Left lung (tissue), 10 donors: ENCODE measurements around the gene AHSG. TPM values are rescaled to one million over a fixed set of nuclear protein-coding genes. Genes with fewer than 3 reads are reported as not detected.

Experiments used
- ATAC-seq: fragments of 200-7000 bp; cut with Tn5 transposase; one replicate; pipeline ENCODE4 v1.9.1; 2020; ENCODE audit warnings: moderate library complexity
- DNase-seq, 4 donors: peaks; one replicate each; pipeline ENCODE4 v3.0.0-alpha.2; 2013 to 2020
- H3K27ac ChIP-seq, 2 donors: fragments of 200-600 bp; sonication (generic) in 1 of 2; one replicate each; pipeline versions ENCODE4 v1.5.0 to v1.8.0; 2020 to 2021
- H3K27me3 ChIP-seq, 2 donors: fragments of 200-600 bp; sonication (generic) in 1 of 2; one replicate each; pipeline versions ENCODE4 v1.5.0 to v1.8.0; 2020 to 2021
- H3K36me3 ChIP-seq, 2 donors: fragments of 200-600 bp; sonication (generic) in 1 of 2; one replicate each; pipeline versions ENCODE4 v1.5.0 to v1.8.0; 2020 to 2021
- H3K4me1 ChIP-seq, 2 donors: fragments of 200-600 bp; one replicate each; pipeline ENCODE4 v1.8.0; 2021
- H3K4me3 ChIP-seq, 2 donors: fragments of 200-600 bp; sonication (generic) in 1 of 2; one replicate each; pipeline versions ENCODE4 v1.5.0 to v1.8.0; 2020 to 2021; ENCODE audit warnings: mild to moderate bottlenecking in 1 of 2
- H3K9me3 ChIP-seq, 2 donors: fragments of 200-600 bp; sonication (generic) in 1 of 2; one replicate each; pipeline versions ENCODE4 v1.5.0 to v1.8.0; 2020 to 2021
- CTCF ChIP-seq, 2 donors: fragments of 200-600 bp; sonication (generic) in 1 of 2; IDR thresholded peaks; one replicate each; pipeline versions ENCODE4 v1.5.0 to v1.8.0; 2021; ENCODE audit warnings: antibody characterized with exemption in 2 of 2
- intact Hi-C, 2 donors: fragments of 100-400 bp; cut with DNase I; formaldehyde crosslinking; loops; one replicate each; pipeline versions ENCODE4 v1.11.2 to v1.14.2; 2022
- polyA plus RNA-seq, 6 donors: library from polyadenylated mRNA; unstranded; fragments of 120-200 nt; gene quantifications; one replicate each; pipeline ENCODE4 v1.2.1, GENCODE V29; 2013; ENCODE audit not compliant: insufficient read length in 6 of 6
- total RNA-seq, 2 donors: library from RNA; stranded (reverse); fragmentation: NEBNext Ultra II Directional; extraction: Animal tissue kit (Norgen Biotek cat#: 25700); gene quantifications; one replicate each; pipeline ENCODE4 v1.2.1, GENCODE V29; 2021
- donor health status: DM: no; HTN: yes; CAD: no.
- donor health status: DM: no; HTN: no; CAD: no.

Gene AHSG
- total and polyA plus RNA-seq, 8 donors, result 0.09 to 5.7 (median 3.2) TPM; not detected in 5

DNA sequence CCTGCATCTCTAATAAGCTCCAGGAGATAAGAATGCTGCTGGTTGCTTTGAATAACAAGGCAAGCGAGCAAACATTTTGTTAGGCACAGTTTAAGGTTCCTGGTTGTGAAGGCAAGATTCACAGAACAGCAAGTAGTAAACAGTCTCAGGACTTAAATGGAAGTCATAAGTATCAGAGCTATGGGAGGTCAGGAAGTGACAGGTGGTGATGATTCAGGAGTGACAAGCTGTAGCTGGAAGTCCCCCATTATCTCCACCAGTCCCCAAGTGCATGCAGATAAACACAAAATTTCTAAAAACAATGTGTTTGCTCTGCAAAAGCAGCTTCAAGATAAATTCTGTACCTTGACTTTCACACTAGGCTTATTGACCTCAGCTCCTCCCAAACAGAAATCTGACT, 30.6 kb downstream of the AHSG start:
- Histone ChIP-seq H3K4me1 (no peaks in the 10 kb centered on the region), H3K27me3 (peaks cover 0 to 21% of the 10 kb centered on the region in 2 donors), H3K4me3 (no peak overlapping the region), H3K27ac (no peak overlapping the region), H3K36me3 (no peaks in the 10 kb centered on the region), H3K9me3 (no peaks in the 10 kb centered on the region)
- TF ChIP-seq CTCF (IDR thresholded peaks at IDR 0.05), result no peak
- no peak for DNase-seq
- intact Hi-C loops, result no loop called here
- no peak for ATAC-seq

- Histone ChIP-seq H3K4me1 (no peaks in the 10 kb centered on the region), H3K27ac (no peak overlapping the region), H3K4me3 (no peak overlapping the region), H3K27me3 (peaks cover 0 to 26% of the 10 kb centered on the region in 2 donors), H3K36me3 (no peaks in the 10 kb centered on the region), H3K9me3 (no peaks in the 10 kb centered on the region)
- intact Hi-C loops, result no loop called here
- ATAC-seq (peak; percentile 85), DNase-seq (peak in 2 of 4 donors; percentile 10 to 49)
- no peak for TF ChIP-seq CTCF (IDR thresholded peaks at IDR 0.05)
These were observed 31.8 kb downstream of the AHSG start for GRCh38 chr3:186644683-186645082.

GRCh38 chr3:186646106-186646505, 33.2 kb downstream of the AHSG start:
- Histone ChIP-seq H3K36me3 (no peaks in the 10 kb centered on the region), H3K27ac (no peak overlapping the region), H3K4me3 (no peak overlapping the region), H3K4me1 (no peaks in the 10 kb centered on the region), H3K27me3 (peaks cover 0 to 22% of the 10 kb centered on the region in 2 donors), H3K9me3 (no peaks in the 10 kb centered on the region)
- ATAC-seq, result no peak
- no peak for DNase-seq
- intact Hi-C loops, result no loop called here
- TF ChIP-seq CTCF (IDR thresholded peaks at IDR 0.05), result no peak

- TF ChIP-seq CTCF (IDR thresholded peaks at IDR 0.05), result no peak
- no peaks in the 10 kb centered on the region for H3K4me1 ChIP-seq
- no peak overlapping the region for H3K27ac ChIP-seq
- no peaks in the 10 kb centered on the region for H3K9me3 ChIP-seq
- intact Hi-C loops, result no loop called here
- H3K27me3 ChIP-seq, result peaks cover 0 to 20% of the 10 kb centered on the region in 2 donors
- no peak for DNase-seq
- ATAC-seq, result no peak
- H3K4me3 ChIP-seq, result no peak overlapping the region
- H3K36me3 ChIP-seq, result no peaks in the 10 kb centered on the region
These were observed 34.0 kb downstream of the AHSG start for GRCh38 chr3:186646841-186647240.

DNA sequence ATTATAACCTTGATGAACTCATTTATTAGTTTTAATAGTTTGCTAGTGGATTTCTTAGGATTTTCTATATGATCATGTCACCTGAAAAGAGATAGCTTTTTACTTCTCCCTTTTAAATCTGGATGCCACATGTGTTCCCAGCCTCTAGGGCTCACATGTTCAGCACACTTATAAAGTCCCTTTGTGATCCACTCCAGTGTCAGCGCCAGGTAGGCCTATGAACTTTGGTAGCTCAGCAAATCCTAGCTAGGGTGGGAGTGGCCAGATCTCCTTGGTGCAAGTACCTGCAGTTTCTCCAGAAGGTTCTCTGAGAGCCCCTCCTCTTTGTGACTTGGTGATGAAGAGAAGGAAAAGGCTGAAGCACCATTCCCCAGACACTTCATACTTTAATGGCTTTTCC, 36.0 kb downstream of the AHSG start:
- TF ChIP-seq CTCF (IDR thresholded peaks at IDR 0.05), result no peak
- H3K9me3 ChIP-seq, result no peaks in the 10 kb centered on the region
- H3K4me1 ChIP-seq, result no peaks in the 10 kb centered on the region
- no peak overlapping the region for H3K27ac ChIP-seq
- intact Hi-C loops, result no loop called here
- peaks cover 0 to 6% of the 10 kb centered on the region in 2 donors for H3K27me3 ChIP-seq
- DNase-seq (no peak), ATAC-seq (no peak)
- no peaks in the 10 kb centered on the region for H3K36me3 ChIP-seq
- no peak overlapping the region for H3K4me3 ChIP-seq
